Suppressor macrophage treated with lipopolysaccharide for 1 hour (primary cell): ENCODE results near the gene SPRTN.

ENCODE experiments used
- DNase-seq, 3 donors: peaks; one replicate each; pipeline ENCODE4 v3.0.0-alpha.2; 2020 to 2022

The SPRTN gene, protein sequence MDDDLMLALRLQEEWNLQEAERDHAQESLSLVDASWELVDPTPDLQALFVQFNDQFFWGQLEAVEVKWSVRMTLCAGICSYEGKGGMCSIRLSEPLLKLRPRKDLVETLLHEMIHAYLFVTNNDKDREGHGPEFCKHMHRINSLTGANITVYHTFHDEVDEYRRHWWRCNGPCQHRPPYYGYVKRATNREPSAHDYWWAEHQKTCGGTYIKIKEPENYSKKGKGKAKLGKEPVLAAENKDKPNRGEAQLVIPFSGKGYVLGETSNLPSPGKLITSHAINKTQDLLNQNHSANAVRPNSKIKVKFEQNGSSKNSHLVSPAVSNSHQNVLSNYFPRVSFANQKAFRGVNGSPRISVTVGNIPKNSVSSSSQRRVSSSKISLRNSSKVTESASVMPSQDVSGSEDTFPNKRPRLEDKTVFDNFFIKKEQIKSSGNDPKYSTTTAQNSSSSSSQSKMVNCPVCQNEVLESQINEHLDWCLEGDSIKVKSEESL

DNA sequence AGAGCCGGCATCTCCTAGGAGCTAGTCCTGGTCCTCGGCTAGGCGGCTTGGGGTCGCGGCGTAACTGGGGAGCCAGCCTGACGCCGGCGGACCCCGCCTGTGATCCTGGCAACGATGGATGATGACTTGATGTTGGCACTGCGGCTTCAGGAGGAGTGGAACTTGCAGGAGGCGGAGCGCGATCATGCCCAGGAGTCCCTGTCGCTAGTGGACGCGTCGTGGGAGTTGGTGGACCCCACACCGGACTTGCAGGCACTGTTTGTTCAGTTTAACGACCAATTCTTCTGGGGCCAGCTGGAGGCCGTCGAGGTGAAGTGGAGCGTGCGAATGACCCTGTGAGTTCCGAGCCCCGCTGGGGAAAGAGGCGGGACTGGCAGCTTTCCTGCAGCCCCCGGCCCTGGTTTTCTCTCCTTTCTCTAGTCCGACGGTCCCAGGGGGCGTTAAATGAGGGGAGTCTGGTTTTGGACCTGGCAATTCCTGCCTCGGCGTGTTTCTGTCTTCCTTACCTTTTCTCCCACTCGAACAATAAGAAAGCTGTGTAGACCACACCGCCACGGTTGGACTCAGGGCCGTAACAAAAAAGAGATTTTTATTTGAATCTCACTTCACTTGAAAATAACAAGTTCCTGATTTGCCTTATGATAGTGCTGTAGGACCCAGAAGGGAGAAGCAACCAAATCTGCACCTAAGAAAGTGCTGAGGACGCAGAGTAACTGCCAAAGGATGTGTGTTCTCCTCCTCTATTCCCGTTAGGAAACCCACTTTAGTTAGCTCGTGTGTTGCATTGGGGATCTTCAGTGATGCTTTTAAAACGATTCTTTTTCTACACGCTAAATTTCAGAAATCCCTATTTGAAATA is at the start of gene SPRTN:
Gene SPRTN, plus strand, starts transcription at position 24 of the 859 bp plus-strand sequence. Its CDS starts 91 bp downstream, at position 115.
- peak in 1 of 3 donors; percentile 37 for DNase-seq

DNA sequence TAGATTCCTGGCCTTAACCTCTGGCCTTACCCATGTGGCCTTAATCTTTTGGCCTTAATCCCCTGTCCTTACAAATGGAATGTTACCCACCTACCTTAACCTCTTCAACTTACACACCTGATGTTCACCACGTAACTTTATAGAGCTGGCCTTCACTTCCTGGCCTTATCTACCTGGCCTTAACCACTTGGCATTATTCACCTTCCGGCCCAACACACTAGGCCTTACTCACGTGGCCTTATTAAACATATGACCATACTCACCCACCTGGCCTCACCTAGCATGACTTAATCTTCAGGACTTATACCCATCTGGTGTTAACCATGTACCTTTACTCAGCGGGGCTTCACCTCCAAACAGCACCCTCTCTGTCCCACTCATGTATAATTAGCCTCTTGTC is 42.2 kb upstream of the SPRTN start:
- DNase-seq = no peak

DNA sequence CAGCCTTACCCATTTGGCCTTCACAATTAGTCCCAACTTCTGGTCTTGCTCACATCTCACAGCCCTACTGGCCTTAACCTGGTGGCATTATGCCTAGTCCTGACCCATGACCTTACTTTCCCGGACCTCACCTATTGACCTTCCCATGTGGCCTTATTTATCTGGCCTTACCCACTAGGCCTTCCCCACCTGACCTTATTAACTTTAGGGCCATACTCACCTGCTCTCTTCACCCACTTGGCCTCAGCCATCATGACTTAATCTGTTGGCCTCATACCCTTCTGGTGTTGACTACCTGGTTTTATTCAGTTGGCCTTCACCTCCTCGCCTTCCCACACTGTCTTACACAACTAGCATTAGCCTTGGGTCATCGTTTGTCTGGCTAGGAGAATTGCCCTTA is 36.1 kb upstream of the SPRTN start:
- DNase-seq = no peak

DNA sequence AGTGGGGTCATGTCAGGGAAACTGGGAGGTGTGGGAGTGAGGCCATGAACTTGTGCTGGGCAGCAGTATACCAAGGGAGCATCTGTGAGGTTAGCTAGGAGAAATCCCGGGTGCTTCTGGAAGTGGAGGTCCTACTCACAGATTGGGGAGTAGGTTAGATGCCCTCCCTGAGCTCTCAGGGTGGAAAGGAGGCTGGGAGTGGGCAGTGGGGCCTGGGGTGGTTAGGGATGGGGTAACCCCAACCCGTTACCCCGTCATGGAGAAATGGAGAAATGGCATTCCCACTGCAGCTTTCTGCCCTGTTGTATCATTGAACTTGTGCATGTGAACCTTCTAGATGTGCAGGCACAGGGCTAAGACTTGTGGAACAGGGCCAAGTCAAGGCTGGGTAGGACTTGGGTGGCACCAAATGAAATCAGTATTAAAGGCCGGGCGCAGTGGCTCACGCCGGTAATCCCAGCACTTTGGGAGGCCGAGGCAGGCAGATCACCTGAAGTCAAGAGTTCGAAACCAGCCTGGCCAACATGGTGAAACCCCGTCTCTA is 27.6 kb upstream of the SPRTN start:
- DNase-seq = no peak

DNA sequence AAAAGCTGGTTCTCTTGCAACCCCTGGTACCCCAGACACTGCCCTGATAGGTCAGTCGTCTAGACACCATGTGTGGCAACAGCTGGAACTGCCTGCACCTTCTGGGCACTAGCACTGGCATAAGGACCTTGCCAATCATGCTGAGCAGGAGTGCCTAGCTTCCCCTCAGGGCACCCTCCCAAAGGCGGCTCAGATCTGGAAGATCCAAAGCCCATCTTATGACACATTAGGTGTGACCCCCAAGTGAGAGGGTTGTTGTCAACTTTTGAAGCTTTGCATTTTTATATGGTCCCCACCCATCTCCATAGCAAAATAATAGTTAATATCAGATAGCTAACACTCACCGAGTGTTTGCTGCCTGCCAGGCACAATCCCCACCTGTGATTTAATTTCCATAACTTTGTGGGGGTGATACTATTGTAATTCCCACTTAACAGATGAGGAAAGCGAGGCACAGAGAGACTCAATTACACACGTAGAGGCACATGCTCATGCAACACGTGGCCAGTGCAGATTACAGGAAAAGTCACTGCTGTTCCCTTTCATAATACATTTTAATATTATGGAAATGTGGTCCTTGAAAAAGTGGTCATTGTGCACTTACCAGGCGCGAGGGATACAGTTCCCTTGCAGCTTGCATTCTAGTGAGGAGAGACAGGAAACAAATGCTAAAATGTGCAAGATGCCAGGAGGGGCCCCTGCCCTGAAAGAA is 26.2 kb upstream of the SPRTN start:
- no peak for DNase-seq

DNA sequence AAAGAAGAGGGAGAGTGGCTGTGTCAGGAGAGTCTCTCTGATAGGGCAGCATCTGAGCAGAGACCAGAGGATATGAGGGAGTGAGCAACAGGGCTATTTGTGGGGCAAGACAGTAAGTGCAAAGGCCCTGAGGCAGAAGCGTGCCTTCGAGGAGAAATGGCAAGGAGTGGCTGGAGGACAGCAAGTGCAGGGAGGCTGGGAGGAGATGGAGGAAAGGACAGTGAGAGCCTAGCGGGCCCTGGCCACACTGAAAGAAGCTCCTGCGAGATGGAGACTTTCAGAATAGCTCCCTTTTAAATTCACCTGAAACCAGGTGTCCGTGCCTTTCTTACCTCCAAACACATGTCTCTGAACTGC is 25.7 kb upstream of the SPRTN start:
- no peak for DNase-seq

DNA sequence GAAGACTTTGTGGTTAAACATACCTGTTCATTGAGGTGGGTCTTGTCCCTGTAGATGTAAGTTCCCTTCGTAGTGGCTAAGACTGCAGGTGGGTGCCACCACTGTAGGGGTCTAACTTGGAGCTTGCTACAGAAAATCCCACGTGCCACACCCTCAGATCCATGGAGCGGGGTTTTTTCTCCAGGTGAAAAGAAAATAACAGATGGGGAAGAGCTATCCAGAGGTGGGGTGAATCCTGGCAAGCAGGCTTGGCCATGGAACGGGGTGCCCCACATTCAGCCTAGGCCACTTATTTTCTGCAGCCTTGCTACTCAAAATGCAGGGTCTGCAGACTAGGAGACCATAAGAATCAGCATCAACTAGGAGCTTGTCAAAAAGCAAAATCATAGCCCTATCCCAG is 24.4 kb upstream of the SPRTN start:
- DNase-seq = no peak

DNA sequence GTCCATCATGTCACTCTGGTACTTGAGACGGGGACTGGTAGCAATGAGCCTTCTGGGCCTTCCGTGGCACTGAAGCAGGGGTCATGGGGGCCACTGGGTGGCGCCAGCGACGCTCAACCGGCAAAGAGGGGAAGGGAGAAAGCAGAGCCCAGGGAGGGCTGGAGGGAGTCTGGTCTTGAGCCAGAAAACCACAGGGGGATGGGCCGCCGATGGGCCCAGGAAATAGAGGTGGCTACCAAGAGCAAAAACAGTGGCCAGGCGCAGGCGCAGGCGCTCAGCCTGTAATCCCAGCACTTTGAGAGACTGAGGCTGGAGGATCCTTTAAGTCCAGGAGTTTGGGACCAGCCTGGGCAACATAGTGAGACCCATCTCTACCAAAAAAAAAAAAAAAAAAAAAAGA is 22.2 kb upstream of the SPRTN start:
- DNase-seq = peak; percentile 43 to 79 (median 62)

DNA sequence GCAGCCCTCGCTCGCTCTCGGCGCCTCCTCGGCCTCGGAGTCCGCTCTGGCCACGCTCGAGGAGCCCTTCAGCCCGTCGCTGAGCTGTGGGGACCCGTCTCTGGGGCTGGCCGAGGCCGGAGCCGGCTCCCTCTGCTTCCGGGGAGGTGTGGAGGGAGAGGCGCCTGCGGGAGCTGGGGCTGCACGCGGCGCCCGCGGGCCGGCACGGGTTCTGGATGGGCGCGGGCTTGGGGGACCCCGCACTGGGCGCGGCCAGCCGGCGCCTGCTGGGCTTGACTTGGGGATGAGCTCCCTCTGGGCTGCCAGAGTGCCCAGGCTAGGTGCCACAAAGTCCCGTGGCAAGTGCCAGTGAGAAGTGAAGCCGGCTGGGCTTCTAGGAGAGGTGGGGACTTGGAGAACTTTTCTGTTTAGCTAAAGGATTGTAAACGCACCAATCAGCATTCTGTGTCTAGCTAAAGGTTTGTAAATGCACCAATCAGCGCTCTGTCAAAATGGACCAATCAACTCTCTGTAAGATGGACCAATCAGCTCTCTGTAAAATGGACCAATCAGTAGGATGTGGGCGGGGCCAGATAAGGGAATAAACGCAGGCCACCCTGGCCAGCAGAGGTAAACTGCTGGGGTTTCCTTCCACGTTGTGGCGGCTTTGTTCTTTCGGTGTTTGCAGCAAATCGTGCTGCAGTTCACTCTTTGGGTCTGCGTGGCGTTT is 20.6 kb upstream of the SPRTN start:
- no peak for DNase-seq

DNA sequence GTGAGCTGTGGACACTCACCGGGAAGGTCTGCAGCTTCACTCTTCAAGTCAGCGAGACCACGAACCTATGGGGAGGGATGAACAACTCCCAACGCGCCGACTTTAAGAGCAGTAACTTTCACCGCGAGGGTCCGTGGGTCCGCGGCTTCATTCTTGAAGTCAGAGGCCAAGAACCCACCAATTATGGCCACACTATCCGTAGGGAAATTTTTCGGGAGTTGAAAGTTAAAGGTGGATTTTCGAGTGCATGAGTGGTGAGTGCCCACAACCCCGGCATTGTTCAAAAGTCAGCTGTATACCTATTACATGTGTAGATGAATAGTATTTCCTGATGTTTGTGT is 20.1 kb upstream of the SPRTN start:
- no peak for DNase-seq

DNA sequence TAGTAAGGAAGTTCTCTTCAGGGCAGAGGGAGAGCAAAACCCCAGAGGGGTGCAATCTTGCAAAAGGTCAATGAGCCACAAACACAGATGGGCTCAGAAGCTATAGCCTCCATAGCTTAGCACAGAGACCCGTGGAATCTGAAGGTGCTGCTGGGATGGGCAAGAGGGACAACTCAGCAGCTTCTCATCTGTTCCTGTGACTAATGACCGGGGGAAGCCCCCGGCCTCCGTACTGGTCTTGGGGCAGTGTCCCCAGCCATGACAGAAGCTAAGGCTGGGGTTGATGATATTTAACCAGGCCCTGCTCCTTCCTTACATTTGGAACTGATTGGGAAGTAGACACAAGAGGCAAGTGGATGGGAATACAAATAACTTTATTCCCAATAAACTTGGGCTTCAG is 19.5 kb upstream of the SPRTN start:
- DNase-seq = no peak

DNA sequence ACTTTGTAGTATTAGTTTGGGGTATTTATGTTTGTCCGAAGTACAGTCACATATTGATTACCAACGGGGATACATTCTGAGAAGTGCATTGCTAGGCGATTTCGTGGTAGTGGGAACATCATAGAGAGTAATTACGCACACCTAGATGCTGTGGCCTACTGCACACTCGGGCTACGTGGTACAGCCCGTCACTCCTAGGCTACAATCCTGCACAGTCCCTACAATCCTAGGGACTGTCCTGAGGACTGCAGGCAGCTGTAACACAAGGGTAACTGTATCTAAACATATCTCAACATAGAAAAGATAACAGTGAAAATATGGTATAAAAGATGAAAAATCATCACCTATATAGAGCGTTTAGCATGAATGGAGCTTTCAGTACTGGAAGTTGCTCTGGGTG is 19.0 kb upstream of the SPRTN start:
- DNase-seq = no peak

DNA sequence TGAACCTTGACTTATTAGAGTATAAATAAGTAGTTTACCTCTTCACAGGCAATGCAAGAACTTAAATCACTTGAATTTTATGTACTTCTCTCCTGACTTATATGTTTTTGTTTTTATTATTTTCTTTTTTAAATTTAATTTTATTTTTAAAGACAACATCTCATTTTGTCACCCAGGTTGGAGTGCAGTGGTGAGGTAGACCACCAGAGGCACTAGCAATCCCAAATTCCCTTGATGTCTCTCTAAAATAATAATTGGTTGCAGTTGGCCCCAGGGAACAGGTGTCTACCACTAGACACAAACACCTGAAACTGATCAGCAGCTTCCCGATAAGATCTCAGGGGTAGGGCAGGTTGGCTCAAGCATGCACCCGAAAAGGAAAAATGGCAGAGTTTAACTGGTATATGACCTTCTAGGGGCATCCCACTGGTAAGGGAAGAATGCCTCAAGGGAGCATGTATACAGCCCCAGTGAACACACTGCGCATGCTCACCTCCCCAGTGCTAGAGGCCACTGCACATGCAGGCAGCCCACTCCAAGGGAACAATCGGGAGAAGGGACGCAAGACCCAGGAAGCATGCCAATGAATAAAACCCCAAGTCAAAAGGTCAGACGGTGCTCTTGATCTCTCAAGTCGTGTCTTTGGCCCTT is 15.1 kb upstream of the SPRTN start:
- no peak for DNase-seq

DNA sequence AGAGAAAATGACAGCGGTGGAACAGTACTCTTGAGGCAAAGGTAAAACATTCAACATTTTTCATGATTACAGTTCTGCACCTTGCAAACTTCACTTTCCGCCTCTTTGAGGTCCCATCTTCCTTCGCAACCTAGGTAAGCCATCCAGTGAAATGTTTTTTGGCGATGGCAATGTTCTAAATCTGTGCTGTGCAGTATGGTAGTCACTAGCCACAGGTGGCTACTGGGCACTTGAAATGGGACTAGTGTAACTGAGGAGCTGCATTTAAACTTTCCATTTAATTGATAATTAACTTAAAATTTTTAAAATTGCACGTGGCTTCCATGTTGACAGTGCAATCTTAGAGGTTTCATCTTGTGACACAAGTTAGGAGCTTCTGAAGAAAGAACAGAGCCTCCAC is 13.4 kb upstream of the SPRTN start:
- no peak for DNase-seq

DNA sequence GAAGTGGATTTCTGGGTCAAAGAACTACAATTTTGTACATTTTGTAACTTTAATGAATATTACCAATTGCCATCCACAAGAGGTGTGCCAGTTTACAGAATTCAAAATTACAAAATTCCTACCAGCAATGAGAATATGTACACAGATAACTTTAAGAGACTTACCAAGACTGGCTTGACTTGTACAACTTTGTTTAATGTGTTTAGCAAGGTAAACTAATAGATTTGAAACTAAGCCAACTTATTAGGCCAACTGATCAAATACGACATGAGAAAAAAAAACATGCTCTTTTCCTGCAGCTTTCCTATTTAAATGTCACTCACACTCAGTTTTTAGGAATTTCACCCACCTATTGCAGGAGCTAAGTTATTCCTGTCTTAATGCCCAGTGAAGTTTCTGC is 11.8 kb upstream of the SPRTN start:
- DNase-seq = no peak

DNA sequence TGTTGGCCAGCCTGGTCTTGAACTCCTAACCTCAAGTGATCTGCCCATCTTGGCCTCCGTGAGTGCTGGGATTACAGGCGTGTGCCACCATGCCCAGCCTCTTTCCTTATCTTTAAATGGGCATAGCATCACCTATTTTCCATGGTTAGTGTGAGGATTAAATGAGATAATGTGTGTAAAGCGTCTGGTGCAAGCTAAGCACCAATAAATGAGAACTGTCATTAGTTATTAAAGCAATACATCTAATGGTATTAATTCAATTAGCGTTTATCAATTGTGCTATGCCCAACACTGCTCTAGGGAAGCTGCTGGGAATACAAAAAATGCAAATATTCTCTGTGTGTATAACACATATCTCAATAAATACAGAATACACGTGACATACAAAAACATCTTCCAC is 10.5 kb upstream of the SPRTN start:
- DNase-seq = no peak

DNA sequence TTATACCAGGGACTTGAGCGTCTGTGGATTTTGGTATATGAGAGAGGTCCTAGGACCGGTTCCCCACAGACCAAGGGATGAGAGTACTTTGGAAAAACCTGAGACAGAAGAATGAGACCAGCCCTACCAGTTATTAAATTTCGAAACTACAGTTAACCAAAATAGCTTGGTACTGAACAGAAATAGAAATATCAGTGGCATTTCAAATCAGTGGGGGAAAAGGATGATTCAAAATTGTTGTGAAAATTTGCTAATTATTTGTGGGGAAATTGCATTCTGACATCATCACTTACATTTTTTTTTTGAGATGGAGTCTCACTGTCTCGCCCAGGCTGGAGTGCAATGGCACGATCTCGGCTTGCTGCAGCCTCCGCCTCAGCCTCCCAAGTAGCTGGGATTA is 8.6 kb upstream of the SPRTN start:
- no peak for DNase-seq

DNA sequence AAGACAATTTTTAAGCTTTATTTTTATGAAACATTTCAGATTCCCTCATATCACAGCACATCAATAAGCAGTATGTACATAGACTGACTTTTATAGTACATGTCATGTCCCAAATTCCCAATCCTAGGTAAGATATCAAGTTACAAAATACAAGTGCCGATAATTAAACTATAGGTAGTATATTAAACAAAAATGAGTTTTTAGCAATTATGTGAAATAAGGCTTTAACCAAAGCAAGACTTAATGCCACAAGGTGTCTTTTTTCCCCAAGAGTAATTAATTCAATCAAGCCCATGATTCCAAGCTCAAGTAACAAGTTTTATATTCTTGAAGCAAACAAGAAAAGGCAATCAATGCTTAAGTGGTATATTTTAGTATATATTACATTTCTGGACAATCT is 5.3 kb upstream of the SPRTN start:
- no peak for DNase-seq

DNA sequence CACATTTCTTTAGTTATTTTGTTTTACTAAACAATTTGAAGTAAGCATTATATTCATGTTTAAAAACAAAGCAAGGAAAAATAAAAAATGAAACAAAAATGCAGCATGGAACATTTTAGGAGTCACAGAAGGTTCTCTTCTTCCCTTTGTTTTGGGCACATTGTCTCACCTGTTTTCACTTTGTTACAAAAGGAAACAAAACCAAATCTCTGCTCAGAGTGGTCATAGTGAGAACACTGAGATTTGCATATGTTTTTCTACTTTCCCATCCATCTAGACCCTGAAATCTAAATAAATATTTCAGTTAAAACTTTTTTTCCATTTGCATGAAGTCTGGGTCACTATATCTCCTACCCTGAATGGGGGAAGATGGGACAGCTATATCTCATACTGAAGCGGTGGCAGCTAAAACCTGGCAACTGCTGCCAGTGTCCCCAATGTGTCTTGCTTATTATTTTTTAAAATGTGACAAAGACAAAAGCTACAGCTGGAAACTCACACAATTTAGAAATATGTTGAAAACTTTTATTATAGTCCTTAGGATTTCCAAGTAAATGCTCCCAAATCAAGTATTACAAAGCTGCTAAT is 3.9 kb upstream of the SPRTN start:
- DNase-seq = no peak

DNA sequence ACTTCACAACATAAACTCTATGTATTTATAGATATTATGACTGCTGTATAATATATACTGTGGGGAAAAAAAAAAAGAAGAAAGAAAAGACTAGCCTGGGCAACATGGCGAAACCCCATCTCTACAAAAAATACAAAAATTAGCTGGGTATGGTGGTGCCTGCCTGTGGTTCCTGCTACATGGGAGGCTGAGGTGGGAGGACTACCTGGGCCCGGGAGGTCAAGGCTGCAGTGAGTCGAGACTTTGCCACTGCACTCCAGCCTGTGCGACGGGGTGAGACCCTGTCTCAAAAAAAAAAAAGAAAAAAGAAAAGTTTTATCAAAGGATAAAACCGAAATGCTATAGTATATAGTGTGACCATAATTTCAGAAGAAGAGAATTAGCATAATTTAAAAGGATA is 3.1 kb upstream of the SPRTN start:
- DNase-seq = no peak
